ENCODE results near the gene A2M.

Gene A2M

GRCh38 chr12:9073076-9073475 is 42.6 kb downstream of the A2M start:
- DNase-seq (ENCODE audit: low read depth), result no peak

GRCh38 chr12:9072481-9073038 is 43.2 kb downstream of the A2M start:
- no peak for DNase-seq (ENCODE audit: low read depth)

GRCh38 chr12:9071969-9072368 is 43.8 kb downstream of the A2M start:
- no peak for DNase-seq (ENCODE audit: low read depth)

GRCh38 chr12:9071518-9071917 is 44.2 kb downstream of the A2M start:
- no peak for DNase-seq (ENCODE audit: low read depth)

- no peak for DNase-seq (ENCODE audit: low read depth)
Measured at GRCh38 chr12:9070351-9070750, 45.4 kb downstream of the A2M start.

- no peak for DNase-seq (ENCODE audit: low read depth)
Measured at GRCh38 chr12:9068600-9068999, 47.1 kb downstream of the A2M start.

GRCh38 chr12:9068086-9068485 is 47.6 kb downstream of the A2M start:
- no peak for DNase-seq (ENCODE audit: low read depth)

- DNase-seq (ENCODE audit: low read depth), result no peak
Measured at GRCh38 chr12:9066755-9067423, 48.8 kb downstream of the A2M start.

- DNase-seq (ENCODE audit: low read depth), result no peak
Measured at GRCh38 chr12:9066183-9066623, 49.5 kb downstream of the A2M start.

GRCh38 chr12:9065607-9065856 is 50.2 kb downstream of the A2M start:
- DNase-seq (ENCODE audit: low read depth), result no peak

GRCh38 chr12:9064815-9065606 is 50.7 kb downstream of the A2M start:
- DNase-seq (ENCODE audit: low read depth), result no peak

GRCh38 chr12:9064201-9064814 is 51.4 kb downstream of the A2M start:
- DNase-seq (ENCODE audit: low read depth), result no peak

GRCh38 chr12:9052610-9053009 is 63.1 kb downstream of the A2M start:
- no peak for DNase-seq (ENCODE audit: low read depth)

GRCh38 chr12:9051158-9051550 is 64.6 kb downstream of the A2M start:
- no peak for DNase-seq (ENCODE audit: low read depth)

- DNase-seq (ENCODE audit: low read depth), result no peak
Measured at GRCh38 chr12:9050521-9051157, 65.1 kb downstream of the A2M start.

GRCh38 chr12:9049520-9050133 is 66.1 kb downstream of the A2M start:
- DNase-seq (ENCODE audit: low read depth), result no peak

GRCh38 chr12:9048930-9049329 is 66.8 kb downstream of the A2M start:
- DNase-seq (ENCODE audit: low read depth), result no peak

GRCh38 chr12:9047105-9047504 is 68.6 kb downstream of the A2M start:
- DNase-seq (ENCODE audit: low read depth), result no peak

- DNase-seq (ENCODE audit: low read depth), result no peak
Measured at GRCh38 chr12:9043766-9044165, 72.0 kb downstream of the A2M start.

GRCh38 chr12:9041321-9041720 is 74.4 kb downstream of the A2M start:
- no peak for DNase-seq (ENCODE audit: low read depth)

GRCh38 chr12:9040484-9041186 is 75.1 kb downstream of the A2M start:
- DNase-seq (ENCODE audit: low read depth), result no peak
